HG03571 (cell line): ENCODE measurements around the gene SOX1.

Source experiments
- ATAC-seq: cut with Tn5 transposase; IDR thresholded peaks from one replicate; pipeline ENCODE4 v1.9.1; 2021; ENCODE audit not compliant: unreplicated experiment

Gene SOX1

DNA sequence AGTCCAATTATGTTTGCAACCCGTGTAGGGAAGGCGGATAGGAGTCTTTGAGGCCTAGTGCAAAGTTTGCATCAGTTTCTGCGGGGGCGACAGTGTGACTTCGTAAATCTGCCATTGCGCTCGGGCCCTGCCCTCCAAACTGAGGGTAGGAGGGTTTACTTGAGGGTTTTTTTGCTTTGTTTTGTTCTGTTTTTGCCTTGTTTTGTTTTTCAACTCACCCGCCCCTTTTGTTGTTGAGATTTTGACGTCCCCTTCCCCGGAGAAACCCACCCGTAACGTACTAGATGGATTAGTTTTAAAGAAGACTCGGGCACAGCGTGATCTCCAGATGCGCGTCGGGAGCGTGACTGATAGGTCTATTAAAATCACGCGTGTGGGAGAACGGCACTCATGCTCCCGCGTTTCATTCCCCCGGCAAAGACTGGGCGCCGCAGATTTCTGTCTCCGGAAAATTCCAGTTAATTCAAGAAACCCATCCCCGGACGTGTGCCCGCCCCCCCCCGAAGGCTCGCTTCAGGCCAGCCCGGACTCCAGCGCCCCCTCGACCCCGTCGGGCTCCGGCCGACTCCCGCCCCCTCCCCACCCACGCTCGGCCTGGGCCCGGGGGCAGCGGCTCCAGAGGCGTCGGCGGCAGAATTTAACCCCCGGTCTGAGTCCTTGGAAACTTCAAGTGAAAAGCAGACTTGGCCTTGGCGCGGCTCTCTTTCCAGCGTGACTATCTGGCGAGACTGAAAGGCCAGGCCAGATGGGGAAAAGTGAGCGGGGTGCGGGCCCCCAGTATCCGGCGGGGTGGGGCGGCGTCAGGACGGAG is 5.0 kb downstream of the SOX1 start:
- ATAC-seq = no peak

DNA sequence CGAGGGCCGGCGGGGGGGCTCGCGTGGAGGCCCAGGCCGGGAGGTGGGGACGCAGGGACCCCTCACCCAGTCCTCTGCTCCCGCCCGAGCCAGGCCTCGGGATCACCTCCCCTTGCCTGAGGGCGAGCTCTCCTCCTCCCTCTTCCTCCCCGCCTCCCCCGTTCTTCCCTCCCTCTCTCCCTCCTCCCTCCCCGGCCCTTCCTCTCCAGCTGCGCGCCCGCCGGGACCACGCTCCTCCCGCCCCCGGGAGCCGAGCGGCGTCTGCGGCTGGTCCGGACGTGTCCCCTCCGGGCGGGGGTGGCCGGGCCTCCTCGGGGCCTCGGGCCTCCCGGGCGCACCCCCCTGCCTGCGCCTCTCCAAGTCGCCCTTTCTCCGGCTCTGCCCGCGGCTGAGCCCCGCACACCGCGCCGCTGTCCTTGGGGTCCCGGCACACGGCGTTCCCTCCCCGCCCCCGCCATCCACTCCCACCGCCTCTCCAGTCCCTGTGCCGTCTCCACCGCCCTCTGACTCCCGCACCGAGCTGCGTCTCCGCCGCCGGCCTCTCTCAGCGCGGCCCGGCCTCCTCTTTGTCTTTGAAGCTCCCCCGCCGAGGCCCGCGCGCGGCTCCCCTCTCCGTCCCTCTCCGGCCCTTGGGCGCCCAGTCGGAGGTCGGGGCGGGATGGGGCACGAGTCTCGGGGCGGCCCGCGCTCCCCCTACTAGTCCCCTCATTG is 5.7 kb downstream of the SOX1 start:
- no peak for ATAC-seq

GRCh38 chr13:112073245-112074138 is 6.5 kb downstream of the SOX1 start:
- no peak for ATAC-seq

DNA sequence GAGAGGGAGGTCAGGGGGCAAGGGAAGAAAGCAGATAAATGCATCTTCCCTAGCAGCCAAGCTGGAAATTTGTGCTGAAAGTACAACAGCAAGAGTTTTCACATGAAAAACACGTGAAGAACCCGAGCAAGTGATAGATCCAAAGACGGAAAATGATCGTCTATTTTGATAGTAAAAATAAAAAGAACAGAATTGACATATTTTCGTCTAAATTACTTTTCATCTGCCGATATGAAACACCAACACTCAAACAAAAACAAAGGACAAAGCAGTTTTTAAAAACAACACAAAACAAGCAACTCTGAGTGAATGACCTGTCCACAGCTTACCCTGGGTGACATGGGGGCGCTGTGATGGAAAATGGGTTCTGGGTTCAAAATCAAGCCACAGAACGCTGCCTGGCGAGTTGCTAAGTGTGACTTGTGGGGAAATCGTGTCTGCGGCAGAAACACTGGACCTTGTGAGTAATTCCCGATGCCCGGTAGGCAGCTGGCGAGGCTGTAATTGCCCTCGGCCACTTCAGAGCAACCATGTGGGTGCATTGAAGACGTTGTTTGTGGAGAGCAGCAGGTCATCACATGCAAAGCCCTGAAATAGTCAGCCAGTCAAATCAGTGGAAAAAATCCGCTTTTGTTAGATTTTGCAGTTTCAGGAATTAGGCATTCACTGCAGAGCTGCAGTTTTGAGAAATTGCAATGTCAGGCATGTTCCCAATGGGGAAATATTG is 7.4 kb downstream of the SOX1 start:
- ATAC-seq = no peak

DNA sequence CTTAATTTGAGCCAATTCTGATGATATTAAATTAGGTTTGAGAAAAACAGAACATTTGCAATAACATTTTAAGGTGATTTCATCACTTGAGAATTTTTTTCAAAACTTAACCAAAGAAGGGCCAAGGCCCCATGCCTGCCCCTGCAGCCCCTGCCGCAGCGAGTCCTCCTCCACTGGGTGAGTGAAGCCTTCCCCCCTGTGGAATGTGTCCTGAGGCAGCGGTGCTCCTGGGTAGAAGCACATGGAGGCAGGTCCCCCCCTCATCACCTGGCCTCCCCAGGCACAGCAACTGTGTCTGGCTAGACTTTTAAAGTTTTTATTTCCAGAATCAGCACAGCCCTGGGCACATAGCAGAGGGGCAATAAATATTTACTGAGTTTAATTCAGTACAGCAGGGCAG is 10.8 kb downstream of the SOX1 start:
- ATAC-seq = no peak

- no peak for ATAC-seq
Measured at GRCh38 chr13:112078216-112078615, 11.3 kb downstream of the SOX1 start.

DNA sequence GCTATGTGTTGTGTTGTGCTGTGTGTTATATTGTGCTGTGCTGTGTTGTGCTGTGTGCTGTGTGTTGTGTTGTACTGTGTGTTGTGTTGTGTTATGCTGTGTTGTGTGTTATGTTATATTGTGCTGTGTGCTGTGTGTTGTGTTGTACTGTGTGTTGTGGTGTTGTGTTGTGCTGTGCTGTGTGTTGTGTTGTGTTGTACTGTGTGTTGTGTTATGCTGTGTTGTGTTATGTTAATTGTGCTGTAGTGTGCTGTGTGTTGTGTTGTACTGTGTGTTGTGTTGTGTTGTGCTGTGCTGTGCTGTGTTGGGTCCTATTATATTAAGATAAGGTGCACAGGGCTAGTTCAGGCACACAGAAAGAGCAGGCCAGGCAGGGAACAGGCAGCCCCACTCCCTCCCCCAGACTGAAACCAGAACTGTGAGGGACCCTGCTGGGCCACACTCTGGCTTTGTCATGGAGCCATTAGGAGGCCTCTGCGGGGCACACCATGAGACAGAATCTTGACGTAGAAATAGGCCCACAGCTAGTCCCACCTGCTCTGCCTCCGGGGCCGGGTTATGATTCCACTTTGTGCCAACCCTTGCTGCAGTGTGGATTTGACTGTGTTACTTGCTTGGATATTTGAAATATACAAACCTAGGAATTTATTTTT is 12.1 kb downstream of the SOX1 start:
- no peak for ATAC-seq

DNA sequence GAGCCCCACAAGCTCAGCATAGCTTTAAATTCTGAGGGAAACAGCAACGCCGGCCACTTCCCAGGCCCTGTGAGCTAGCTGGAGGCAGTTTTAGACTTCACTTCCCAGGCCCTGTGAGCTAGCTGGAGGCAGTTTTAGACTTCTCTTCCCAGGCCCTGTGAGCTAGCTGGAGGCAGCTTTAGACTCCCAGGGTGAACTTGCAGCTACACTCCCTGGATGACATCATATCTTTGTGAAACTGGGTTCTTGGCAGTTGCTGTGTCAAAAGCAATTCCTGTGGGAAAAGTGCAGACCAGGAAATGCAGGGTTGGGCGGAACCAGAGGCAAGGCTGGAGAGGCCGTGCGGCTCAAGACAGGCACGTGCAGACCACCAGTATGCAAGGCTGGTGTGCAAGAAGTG is 12.7 kb downstream of the SOX1 start:
- ATAC-seq = no peak

DNA sequence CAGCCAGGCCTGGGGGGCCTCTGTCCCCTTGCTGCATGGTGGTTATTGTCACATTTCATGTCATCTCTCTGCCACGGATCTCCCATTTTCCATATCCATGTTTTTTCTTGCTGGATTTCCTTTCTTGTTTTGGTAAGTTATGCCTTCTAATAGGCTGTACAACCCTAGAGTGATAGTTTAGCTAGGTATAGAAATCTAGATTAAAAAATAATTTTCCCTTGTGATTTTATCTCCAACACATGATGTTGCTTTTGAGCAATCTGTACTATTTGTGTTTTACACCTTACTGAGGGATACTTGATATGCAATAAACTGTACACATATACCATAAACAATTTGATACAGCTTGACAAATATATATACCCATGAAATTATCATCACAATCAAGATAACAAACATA is 17.0 kb downstream of the SOX1 start:
- no peak for ATAC-seq

- no peak for ATAC-seq
Measured at GRCh38 chr13:112092453-112092852, 25.5 kb downstream of the SOX1 start.

GRCh38 chr13:112095354-112095753 is 28.4 kb downstream of the SOX1 start:
- no peak for ATAC-seq

DNA sequence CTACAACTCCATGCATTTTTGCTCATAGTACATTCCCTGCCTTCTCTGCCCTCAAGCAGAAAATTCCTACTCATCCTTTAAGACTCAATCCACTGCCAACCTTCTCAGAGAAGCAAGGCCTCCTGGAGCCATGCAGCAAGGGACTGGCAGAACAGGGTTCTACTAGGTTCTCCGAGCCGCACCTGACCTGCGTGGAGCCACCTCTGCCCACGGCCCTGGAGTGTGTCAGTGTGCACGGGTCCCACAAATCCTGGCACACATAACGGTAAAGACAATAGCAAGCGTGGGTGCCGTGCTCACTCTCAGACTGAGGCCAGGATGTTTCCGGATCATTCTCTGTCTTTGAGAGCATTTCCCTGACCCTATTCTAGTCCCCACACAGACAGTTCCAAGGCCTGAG is 30.0 kb downstream of the SOX1 start:
- ATAC-seq = no peak

- no peak for ATAC-seq
Measured at GRCh38 chr13:112097770-112098169, 30.8 kb downstream of the SOX1 start.

- no peak for ATAC-seq
Measured at GRCh38 chr13:112098699-112099098, 31.8 kb downstream of the SOX1 start.

DNA sequence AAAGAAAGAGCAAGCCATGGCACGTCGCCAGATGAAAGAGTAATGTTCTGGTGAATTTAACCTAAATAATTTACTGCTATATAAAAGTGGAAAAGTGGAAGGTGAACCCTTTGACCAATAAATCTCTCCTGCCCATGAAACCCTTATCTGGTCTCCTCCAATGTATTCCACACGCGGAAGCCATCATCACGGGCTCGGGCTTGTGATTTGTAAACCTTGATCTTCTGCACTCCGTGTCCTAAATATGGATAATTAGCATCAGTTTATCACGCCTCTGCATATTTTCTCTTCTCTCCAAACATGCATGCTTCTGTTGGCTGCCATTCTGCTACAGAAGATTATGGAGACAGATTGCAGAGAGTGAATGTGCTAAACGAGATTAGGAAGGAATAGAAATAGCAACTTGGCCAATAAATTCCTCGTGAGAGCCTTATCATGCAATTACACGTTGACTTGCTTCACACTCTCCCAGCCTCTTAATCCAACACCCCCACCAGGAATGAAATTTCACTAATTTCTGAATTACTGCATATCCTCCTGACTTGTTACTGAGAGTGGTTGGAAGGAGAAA is 34.5 kb downstream of the SOX1 start:
- ATAC-seq = no peak

DNA sequence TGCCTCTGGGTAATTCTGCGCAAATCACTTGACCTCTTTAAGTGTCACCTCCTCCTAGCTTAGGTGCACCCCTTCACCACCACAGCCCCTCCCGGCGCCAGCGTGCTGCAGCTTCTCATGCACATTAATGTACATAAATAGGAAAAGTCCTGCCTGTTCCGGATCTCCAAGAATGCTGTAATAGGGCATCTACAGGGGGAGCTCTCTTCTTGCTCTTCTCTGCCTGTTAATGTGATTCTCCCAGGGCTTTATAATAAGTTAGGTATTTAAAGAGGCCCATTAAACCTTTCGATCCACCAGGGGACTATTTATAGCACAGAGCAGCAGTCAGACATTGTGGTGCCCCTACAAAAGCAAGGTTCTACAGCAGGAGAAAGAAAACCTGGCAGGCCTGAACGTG is 35.3 kb downstream of the SOX1 start:
- no peak for ATAC-seq

- ATAC-seq = no peak
Measured at GRCh38 chr13:112103260-112103838, 36.4 kb downstream of the SOX1 start.

DNA sequence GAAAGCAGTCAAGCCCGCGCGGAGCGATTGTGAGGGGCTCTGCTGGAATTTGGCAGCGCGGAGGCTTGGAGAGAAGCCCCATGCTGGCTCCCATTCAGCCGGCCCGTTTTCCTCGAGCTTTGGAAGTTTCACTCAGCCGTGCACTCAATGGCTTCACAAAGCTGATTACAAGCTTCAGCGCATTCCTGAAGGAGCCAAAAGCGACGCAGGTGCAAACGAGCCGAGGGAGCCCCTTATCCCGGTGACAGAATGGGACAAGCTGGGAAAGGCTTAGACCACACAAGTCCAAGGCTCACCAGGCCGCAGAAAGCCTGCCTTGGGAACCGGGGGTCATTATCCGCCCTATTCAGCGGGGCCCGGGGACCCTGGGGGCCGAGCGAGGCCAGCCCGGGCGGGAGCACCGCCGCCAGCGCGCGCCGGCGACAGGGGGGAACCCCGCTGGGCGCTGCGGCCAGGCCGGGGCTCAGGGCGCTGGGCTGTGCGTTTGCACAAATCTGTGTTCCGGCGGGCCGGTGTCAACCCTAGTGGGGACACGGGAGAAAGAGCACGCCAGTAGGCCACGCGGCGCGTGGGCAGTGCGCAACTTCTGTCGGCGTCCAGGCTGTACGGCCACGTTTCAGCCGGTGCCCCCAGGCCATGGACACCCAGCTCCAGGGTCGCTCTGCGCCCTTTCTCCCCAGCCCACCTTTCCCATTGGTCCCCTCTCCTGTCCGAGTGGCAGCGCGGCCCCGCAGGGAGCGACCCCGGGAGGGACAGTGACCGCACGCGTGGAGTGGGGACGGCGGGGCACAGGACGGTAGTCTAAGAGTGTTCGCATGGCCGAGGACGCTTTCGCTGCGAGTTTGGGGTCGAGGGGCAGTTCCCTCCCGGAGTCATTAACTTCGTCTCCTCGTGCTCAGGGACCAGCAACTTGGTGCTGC is 37.3 kb downstream of the SOX1 start:
- ATAC-seq = no peak

- ATAC-seq = no peak
Measured at GRCh38 chr13:112104881-112105234, 37.9 kb downstream of the SOX1 start.
